SH-SY5Y (cell line): ENCODE results near the gene MYL3.

Source experiments
- GATA2 ChIP-seq: IDR thresholded peaks from 2 replicates; pipeline ENCODE4 v1.6.1; 2011; ENCODE audit warnings: mild to moderate bottlenecking, low read depth, low read length
- GATA3 ChIP-seq: IDR thresholded peaks from 2 replicates; pipeline ENCODE4 v1.6.1; 2011; ENCODE audit warnings: low read depth, mild to moderate bottlenecking, low read length, moderate library complexity

- TF ChIP-seq GATA3 (no peak), GATA2 (no peak)
Measured at GRCh38 chr3:46858456-46858855, 4.8 kb downstream of the MYL3 start.
